NCI-H2029 treated with DMSO at 0.1 percent for 48 hours (cell line): ENCODE data around the gene PARK7.
A peak's percentile ranks its signal among the peaks of the same experiment; 100 is the strongest.
"Not testable (repeated sequence)": the region's sequence is repeated elsewhere in the genome, so short reads cannot be mapped to it uniquely, and the experiment has no call there.

Source experiments
- DNase-seq: peaks from one replicate; lab custom pipeline; 2025; lab: John Stamatoyannopoulos, UW

The PARK7 gene

DNA sequence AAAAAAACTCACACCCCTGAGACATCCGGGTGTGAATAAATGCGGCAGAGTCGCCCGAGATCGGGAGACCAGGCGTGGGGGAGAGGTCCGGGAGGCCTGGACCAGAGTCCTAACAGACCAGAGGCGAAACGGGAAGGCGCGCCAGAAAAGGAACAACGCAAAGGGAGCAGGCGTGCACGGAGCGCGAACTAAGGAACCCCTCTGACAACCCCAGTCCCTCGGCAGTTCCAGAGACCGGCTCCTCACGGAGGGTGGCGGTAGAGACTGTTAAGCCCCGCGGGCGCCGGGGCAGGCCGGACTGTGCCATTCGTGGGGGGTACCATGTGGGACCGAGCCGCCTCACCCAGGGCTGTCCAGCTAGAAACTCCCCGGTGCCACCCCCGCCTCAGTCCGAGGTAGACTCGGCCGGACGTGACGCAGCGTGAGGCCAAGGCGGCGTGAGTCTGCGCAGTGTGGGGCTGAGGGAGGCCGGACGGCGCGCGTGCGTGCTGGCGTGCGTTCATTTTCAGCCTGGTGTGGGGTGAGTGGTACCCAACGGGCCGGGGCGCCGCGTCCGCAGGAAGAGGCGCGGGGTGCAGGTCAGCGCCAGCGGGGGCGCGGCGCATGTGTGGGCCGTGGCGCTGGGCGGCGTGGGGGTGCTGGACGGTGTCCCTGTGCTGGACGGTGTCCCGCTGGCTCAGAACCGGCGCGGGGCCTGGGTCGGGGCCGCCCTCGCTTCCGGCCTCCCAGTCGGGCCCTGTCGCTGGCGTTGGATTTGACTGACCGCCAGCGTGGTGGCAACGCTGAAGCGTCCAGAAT lies at the start of gene PARK7:
Gene PARK7 (plus strand): TSS at position 496 of the 798 bp plus-strand sequence. CDS start 1,075 bp downstream, outside the sequence.
- peak; percentile 88 for DNase-seq

DNA sequence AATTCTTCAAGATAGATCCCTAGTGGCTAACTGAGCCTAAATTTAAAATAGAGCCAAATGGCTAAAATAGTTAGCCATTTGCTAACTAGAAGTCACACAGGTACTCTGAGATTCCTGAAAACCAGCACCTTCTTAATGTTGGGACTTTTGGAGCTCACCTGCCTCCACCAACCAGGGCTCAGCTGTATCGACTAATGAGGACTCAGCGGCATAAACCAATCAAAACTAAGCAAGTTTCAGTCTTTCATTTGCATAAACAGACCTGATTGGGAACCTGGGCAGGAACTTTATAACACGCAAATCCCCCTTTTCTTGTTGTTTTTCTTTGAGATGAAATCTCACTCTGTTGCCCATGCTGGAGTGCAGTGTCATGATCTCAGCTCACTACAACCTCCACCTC lies 49.4 kb upstream of the PARK7 start:
- DNase-seq: no peak

DNA sequence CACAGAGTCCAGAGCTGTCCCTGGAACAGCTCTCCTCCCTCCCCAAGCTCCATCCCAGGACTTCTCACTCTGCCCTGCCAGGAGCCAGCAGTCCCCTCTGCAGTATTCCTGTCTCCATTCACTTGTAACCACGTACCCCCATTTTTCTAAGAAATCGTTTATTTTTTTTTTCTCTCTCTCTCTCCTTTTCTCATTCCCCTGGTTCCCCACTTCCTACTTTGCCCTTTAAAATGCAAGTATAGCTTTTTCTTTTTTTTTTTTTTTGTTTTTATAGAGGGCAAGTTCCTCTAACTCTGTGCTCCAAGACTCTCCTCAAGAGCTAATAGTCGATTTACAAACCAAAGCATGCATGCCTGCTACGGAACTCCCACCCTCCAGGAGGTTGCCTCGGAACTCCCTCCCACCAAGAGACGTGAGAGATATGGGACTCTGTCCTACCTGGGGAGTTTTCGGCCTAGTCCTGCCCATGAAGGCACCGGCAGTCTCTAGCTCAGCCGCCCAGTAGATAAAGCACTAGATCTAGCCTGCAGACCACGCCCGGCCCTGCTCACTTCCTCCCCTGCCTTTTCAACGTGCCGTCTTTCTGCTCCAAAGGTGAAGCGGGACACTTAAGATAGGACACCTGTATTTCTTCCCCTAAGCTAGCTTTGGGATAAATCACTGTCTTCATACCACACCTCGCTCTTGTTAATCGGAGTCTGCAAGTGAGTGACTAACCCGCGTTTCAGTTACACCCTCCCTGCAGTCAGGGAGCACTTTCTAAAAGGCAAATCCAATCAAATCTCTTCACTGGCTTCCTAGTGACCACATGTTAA lies 48.6 kb upstream of the PARK7 start:
- DNase-seq: no peak

DNA sequence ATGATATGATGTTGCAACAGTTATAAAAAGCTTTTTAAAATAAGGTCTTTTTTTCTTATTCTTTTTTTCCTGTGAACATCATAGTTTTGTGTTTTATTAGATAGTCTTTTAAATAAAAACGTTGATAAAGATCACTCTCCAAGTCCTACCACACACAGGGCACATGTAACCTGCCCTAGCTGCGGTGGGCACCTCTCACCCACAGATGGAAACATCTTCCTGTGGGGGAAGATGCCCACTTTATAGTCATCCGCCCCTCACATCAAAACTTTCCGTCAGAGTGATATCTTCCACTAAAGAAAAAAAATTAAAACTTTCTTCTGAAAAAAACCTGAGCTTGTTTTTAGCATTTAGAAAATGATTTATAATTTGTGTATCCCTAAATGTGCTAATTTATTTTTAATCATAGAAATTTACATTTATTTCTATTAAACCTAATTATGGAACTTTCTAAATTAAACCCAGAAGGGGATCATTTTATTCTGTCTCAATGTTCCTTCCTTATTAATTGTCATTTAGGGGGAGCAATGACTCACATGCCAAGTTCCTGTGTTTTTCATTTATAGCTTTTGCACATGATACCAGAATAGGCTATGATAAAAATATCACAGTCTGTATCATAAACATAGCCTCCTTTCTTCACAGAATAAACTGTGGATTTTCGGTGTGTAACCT lies 45.5 kb upstream of the PARK7 start:
- DNase-seq: no peak

DNA sequence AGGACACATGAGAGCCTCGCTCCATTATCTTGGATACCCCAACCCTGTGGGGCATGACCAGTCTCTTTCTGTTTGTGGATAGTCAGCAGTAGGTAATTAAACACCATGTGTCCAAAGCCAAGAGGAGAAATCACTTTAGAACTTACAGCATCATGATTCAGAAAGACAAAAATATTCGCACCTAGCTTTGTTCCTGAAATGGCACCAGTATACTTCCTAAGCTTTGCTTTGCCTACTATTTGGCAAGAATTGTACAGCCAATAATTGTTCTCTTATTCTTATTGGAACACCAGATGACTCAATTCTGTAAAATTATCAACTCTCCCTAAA lies 45.0 kb upstream of the PARK7 start:
- DNase-seq: no peak

DNA sequence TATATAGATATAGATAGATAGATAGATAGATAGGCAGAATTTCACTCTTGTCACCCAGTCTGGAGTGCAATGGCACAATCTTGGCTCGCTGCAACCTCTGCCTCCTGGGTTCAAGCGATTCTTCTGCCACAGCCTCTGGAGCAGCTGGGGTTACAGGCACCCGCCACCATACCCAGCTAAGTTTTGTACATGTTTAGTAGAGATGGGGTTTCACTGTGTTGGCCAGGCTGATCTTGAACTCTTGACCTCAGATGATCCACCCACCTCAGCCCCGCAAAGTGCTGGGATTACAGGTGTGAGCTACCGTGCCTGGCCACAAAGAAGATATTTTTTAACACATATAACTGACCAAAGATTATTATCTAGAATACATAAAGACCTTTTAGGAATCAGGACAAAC lies 43.5 kb upstream of the PARK7 start:
- DNase-seq: not testable (repeated sequence)

DNA sequence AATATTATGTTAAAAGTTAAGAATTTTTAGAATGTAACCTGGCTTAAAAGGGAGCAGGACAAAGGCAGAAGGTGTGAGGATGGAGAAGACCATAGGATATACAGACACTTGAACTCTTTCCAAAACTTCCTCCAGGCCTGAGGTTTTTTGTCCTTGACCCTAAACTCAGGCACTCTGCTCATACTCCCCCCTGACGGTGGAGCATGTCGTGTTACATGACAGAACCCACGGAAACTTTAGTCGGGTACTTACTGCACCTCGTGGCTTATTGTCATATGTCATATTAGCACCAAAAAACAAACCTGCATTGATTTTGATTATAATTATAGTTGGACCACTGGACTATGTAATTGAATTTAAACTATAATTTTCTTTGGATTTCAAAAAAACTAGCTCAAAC lies 41.6 kb upstream of the PARK7 start:
- DNase-seq: no peak

DNA sequence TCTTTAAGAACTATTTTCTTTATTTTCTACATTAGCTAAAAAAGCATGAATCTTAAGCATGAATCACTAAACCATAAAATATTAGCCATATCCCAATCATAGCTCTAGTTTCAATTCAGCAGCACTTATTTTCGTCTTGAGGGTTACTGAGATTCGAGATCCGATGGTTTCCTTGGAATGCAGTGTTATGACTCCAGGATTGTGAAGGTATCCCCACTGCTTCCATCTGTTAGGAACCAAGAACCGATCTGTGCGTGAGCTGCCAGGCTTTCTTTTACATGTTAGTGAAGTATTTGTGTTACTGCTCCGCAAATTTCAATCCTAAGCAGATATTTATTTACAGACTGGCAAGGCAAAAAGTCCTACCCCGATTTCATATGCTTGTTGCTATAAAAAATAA lies 39.7 kb upstream of the PARK7 start:
- no peak for DNase-seq

DNA sequence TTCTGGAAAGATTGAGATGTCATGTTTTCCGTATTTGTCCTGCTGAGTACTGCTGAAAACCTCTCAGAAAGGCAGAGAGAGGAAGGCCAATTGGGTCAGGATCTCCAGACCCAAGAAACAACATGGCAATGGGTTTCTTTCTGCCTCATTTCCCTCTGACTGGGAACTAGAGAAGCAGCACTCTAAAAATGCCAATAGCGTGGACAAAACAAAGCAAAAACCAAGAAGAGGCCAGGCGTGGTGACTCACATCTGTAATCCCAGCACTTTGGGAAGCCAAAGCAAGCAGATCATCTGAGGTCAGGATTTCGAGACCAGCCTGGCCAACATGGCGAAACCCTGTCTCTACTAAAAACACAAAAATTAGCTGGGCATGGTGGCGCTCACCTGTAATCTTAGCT lies 39.2 kb upstream of the PARK7 start:
- DNase-seq: no peak

DNA sequence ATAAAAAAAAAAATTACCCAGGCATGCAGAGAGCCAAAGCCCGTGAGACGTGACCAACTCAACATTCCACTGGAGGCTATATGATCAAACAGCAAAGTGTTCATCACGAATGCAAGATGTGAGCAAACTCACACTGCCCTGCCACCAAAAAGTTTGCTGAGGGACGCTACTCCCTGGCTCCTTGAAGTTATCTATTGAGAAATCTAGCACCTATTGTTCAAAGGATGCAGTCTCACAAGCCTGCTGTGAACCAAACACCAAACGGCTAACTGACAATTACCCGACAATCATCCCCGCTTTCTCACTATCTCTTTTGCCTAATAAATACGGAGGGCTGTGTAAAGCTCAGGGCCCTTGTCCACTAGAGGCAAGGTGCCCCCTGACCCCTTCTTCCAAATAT lies 34.5 kb upstream of the PARK7 start:
- not testable (repeated sequence) for DNase-seq

DNA sequence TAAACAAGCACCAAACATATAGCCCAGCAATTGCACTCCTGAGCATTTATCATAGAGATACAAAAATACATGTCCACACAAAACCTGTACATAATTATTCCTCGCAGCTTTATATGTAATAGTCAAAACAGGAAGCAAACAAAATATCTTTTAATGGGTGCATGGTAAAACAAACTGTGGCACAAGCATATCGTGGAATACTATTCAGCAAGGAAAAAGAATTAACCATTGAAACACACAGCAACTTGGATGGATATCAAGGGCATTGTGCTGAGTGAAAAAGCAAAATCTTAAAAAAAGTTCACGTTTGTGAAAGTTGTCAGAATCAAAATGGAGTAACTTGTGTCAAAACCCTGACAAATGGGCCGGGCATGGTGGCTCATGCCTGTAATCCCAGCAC lies 33.3 kb upstream of the PARK7 start:
- DNase-seq: no peak

DNA sequence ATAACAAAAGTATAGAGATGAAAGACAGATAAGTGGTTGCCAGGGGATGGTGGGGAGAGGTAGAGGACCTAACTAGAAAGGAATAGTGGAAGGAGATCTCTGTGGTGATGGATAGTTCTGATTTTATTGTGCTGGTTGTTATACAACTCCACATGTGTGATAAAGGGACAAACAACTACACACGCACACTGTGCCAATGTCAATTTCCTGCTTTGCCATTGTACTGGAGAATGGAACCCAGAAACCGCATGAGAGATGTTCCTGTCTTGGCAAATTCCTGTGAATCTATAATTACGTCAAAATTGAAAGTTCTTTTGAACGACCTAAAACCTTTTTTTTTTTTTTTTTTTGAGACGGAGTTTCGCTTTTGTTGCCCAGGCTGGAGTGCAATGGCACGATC lies 31.9 kb upstream of the PARK7 start:
- DNase-seq: no peak

DNA sequence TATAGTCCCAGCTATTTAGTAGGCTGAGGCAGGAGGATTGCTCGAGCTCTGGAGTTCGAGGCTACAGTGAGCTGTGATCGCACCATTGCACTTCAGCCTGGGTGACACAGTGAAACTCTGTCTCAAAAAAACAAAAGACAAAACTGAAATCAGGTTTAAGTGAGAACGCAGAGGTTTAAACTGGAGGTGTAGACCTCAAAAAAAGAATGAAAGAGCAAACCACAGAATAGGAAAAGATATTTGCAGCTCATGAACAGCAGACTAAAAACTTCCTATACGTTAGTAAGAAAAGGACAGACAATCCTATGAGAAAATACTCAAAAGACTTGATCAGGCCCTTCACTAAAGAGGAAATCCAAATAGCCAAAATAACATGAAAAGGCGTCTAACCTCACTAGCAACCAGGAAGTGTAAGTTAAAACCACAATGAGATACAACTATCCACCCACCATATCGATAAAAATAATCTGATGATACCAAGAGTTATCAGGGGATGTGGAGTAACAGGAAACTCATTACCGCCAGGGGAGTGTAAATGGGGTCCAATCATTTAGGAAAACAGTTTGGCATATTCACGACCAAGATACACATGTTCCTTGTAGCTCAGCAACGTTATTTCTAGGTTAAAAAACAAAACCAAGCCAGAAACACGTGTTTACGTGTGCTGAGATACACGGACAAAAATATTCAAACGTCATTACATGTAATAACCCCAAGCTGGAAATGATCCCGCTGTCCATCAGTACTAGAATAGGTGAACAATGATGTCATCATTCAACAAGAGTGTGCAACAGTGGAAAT lies 30.7 kb upstream of the PARK7 start:
- no peak for DNase-seq

DNA sequence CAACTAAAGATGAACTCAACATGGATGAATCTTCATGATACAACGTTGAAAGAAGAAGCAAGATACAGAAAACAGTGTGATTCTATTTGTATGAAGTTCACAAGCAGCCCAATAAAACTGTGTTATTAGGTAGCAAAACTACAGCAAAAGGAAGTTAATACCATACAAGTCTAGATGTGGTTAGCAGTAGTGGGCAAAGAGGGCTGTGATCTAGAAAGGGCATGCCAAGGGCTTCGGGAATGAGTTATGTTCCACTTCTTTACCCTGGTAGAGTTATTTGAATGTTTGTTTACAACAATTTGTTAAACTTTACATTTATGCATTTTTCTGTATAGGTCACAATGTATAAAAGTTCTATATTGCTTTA lies 30.1 kb upstream of the PARK7 start:
- DNase-seq: no peak

DNA sequence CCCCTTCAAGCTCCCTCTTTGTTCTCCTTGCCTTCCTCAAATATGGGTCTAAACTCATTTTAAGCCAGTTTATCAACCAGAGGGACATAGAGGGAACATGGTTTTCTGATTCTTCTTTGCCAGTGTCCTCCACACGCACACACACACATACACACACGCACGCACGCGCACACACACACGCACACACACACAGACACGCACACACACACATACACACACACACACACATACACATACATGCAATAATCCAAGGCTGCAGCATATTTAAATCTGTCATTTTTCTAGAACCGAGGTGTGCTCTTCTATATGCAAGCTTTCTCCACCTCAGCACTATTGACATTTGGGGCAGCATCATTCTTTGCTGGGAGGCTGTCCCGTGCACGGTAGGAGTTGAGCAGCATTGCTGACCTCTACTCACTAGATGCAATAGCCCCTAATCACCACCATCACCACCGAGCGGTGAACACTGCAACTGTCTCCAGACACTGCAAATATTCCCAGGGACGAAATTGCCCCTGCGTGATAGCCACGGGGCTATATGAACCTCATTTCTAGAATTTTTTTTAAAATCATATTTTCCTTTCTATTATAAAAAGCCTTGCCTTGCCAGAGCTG lies 28.9 kb upstream of the PARK7 start:
- no peak for DNase-seq

DNA sequence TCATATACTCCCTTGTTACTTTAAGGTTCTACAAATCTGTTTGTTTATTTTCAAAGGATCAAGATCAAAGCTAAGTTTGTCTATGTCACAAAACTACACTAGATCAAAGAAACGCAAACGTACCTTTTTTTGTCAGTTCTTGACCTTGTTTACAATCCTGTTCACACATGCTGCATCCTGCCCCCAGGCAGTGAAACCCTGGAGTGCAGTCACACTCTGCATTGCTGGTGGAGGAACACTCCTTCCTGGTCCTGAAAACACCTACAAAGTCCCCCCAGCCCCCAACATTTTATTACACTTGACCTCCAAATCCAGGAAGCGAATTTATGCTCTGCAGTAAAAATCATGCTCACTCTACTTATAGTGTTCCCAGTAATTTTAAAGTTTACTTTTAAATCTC lies 23.4 kb upstream of the PARK7 start:
- DNase-seq: no peak

DNA sequence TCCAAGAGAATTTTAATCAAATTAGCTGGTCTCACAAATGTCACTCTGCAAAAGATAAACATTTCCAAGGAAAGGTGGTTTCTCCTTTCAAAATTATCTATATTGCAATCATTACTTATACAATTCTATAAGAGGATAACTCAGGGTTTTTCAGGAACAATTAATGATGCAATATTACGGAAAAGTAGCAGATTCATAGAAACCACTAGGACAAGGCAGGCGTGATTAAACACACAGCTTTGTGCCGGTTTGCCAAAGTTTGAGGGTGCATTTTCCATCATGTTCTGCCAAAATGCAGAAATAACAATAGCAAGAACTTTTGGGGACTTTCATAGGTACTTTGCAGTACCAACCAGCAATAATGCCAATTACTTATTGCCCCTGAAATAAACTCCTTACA lies 21.5 kb upstream of the PARK7 start:
- no peak for DNase-seq

DNA sequence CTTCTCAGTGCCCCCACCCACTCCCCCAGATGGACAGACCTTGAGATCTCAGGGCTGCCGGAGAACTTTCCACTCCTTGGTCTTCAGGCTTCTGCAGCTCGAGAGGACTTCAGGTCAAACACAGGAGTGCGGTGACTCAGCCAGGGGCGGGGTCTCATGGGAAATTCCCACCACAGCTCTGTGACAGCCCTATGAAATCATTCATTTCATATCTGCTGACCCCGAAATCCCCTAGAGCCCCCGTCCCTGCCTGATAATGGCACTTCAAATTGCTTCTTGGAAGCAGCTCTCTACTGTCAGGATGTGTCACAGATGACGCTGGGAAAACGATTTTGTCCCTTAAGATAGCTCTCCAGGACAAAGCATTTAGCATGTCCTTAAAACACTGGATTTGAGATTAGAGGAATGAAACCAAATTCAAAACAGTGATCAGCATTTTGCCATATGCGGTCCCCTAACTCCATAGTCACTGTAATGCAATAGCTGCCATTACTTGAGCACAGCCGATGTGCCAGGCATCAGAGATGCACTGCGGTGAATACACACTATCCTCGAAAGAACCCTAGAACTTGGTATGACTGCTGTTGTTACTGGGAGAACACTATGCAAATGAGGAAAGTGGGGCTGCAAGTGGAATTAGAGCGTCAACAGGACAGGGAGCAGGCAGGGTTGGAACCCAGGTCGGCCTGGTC lies 20.6 kb upstream of the PARK7 start, which contains the start of gene TNFRSF9:
Gene TNFRSF9 (minus strand): TSS at position 95 of the 692 bp plus-strand sequence. CDS start 845 bp downstream, outside the sequence.
- no peak for DNase-seq

DNA sequence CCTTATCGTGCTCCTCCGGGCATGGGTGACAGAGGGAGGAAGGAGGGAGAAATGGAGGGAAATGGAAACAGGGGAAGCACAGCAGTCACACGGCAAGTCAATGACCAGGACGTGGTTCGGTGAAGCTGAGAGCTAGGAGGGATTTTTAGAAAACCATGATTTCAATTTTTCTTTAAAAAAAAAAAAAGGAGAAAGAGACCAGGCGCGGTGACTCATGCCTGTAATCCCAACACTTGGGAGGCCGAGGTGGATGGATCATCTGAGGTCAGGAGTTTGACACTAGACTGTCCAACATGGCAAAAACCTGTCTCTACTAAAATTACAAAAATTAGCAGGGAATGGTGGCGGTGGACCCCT lies 20.1 kb upstream of the PARK7 start:
- DNase-seq: no peak

DNA sequence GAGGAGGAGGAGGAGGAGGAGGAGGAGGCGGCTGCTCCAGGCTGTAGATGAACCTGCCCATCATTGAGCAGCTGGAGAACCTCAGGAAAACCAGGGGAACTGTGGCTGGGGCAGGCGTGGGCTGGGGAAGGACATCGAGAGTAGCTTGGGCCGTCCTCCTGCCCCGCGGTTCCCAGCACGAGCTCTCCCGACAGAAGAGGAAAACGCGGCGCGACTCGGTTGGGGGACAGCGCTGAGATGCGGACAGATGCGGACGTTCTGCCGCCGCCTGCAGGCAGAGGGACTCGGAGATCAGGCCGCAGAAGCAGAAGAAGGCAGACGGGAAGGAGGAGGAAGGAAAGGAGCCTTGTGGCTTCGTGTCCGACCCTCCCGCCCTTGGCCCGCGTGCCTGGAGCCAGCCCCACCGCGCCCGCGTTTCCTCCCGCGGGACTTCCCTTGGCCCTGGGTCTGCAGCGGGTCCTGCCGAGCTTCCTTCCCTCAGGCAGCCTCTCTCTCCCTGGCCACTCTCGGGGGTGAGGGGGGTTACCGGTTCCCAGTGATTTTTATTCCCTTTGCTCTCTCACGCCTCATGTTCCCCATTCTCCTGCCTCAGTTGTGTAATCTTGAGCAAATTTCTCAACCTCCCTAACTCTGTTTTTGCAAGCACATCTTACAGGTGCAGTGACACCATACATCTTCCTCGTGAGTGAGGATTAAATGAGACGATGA lies 19.1 kb upstream of the PARK7 start:
- no peak for DNase-seq
